SU-DHL-6 (cell line): ENCODE data around the gene LGALS9.
A peak's percentile ranks its signal among the peaks of the same experiment; 100 is the strongest.

Experiments
- H2AFZ ChIP-seq: fragments of 200-600 bp; sonication (generic); 2 replicates; pipeline ENCODE4 v1.6.1; 2014; ENCODE audit warnings: low read depth, mild to moderate bottlenecking, moderate library complexity, mixed read lengths, antibody characterized with exemption, low read length; ENCODE audit not compliant: severe bottlenecking
- H3F3A ChIP-seq: fragments of 200-600 bp; shearing (Covaris generic); 2 replicates; pipeline ENCODE4 v1.6.0; 2016; ENCODE audit warnings: antibody characterized with exemption, mild to moderate bottlenecking; ENCODE audit not compliant: insufficient read depth
- H3K27ac ChIP-seq: fragments of 200-600 bp; sonication (generic); 2 replicates; pipeline ENCODE4 v1.5.1; 2016; ENCODE audit warnings: low read depth, mild to moderate bottlenecking, low read length, moderate library complexity, mixed read lengths
- H3K27me3 ChIP-seq: fragments of 200-600 bp; sonication (generic), shearing (Covaris generic); 2 replicates; pipeline ENCODE4 v1.6.0; 2014; ENCODE audit warnings: mild to moderate bottlenecking, low read length
- H3K36me3 ChIP-seq: fragments of 200-600 bp; sonication (generic); 2 replicates; pipeline ENCODE4 v1.6.1; 2014; ENCODE audit warnings: mild to moderate bottlenecking, low read length, mixed read lengths
- H3K4me2 ChIP-seq: fragments of 300-600, 200-600 bp; shearing (Covaris generic), sonication (generic); 2 replicates; pipeline ENCODE4 v1.6.0; 2014; ENCODE audit warnings: low read length, low read depth, mild to moderate bottlenecking; ENCODE audit not compliant: poor library complexity, severe bottlenecking
- H3K4me3 ChIP-seq: fragments of 200-600 bp; sonication (generic); 2 replicates; pipeline ENCODE4 v1.5.1; 2014; ENCODE audit warnings: antibody characterized with exemption, low read length, mild to moderate bottlenecking, mixed read lengths; ENCODE audit not compliant: insufficient read depth, poor library complexity, severe bottlenecking
- H3K79me2 ChIP-seq: fragments of 200-600 bp; sonication (generic); 2 replicates; pipeline ENCODE4 v1.6.1; 2014; ENCODE audit warnings: mild to moderate bottlenecking, low read length, moderate library complexity; ENCODE audit not compliant: insufficient read depth
- H3K9ac ChIP-seq: fragments of 200-600 bp; sonication (generic); 2 replicates; pipeline ENCODE4 v1.7.0; 2014; ENCODE audit warnings: mild to moderate bottlenecking, low read length
- H3K9me2 ChIP-seq: fragments of 200-600 bp; sonication (generic); replicated peaks from 2 replicates; pipeline ENCODE4 v1.6.1; 2014; ENCODE audit warnings: low read length; ENCODE audit not compliant: insufficient read depth
- H3K9me3 ChIP-seq: fragments of 200-600 bp; sonication (generic); 2 replicates; pipeline ENCODE4 v1.6.1; 2014; ENCODE audit warnings: low read length, mixed read lengths; ENCODE audit not compliant: insufficient read depth
- H4K20me1 ChIP-seq: fragments of 200-600 bp; sonication (generic); 2 replicates; pipeline ENCODE4 v1.6.1; 2014; ENCODE audit warnings: low read depth, mild to moderate bottlenecking, antibody characterized with exemption, low read length, moderate library complexity, mixed read lengths
- EZH2phosphoT487 ChIP-seq: fragments of 200-600 bp; sonication (generic), shearing (Covaris generic); conservative IDR thresholded peaks from 2 replicates; pipeline ENCODE4 v1.6.1; 2018; ENCODE audit warnings: mild to moderate bottlenecking, antibody characterized with exemption, low read length, moderate library complexity, mixed read lengths
- TF ChIP-seq, protein P1 (sequence below): fragments of 200-600 bp; sonication (generic); IDR thresholded peaks from one replicate; pipeline ENCODE4 v1.5.1; 2017; ENCODE audit warnings: antibody characterized with exemption, mild to moderate bottlenecking, low read length, moderate library complexity; ENCODE audit not compliant: insufficient read depth, poor library complexity, severe bottlenecking

LGALS9 gene

DNA sequence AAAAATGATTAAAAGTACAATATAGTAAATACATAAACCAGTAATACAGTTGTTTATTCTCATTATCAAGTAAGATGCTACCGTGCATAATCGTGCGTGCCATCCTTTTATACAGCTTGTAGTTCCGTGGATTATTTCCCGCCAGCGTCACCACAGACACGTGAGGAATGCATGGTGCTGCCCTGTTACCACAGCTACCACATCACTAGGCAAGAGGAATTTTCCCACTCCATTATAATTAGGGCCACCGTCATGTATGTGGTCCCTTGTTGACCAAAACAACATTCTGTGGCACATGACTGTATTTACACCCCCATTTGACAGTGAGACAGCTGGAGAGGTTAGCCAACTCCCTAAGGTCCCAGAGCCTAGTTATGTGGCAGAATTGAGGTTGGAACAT is 30.5 kb upstream of the LGALS9 start:
- Histone ChIP-seq H3K4me2 (no peak overlapping the region), H4K20me1 (no peaks in the 10 kb centered on the region), H3F3A (no peaks in the 10 kb centered on the region), H3K9ac (no peak overlapping the region), H2AFZ (no peak overlapping the region), H3K27me3 (no peaks in the 10 kb centered on the region), H3K9me3 (no peaks in the 10 kb centered on the region), H3K27ac (no peak overlapping the region), H3K4me3 (no peak overlapping the region), H3K36me3 (no peaks in the 10 kb centered on the region), H3K79me2 (no peaks in the 10 kb centered on the region), H3K9me2 (no peaks in the 10 kb centered on the region)
- TF ChIP-seq, protein P1, sequence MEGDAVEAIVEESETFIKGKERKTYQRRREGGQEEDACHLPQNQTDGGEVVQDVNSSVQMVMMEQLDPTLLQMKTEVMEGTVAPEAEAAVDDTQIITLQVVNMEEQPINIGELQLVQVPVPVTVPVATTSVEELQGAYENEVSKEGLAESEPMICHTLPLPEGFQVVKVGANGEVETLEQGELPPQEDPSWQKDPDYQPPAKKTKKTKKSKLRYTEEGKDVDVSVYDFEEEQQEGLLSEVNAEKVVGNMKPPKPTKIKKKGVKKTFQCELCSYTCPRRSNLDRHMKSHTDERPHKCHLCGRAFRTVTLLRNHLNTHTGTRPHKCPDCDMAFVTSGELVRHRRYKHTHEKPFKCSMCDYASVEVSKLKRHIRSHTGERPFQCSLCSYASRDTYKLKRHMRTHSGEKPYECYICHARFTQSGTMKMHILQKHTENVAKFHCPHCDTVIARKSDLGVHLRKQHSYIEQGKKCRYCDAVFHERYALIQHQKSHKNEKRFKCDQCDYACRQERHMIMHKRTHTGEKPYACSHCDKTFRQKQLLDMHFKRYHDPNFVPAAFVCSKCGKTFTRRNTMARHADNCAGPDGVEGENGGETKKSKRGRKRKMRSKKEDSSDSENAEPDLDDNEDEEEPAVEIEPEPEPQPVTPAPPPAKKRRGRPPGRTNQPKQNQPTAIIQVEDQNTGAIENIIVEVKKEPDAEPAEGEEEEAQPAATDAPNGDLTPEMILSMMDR = no peak
- TF ChIP-seq EZH2phosphoT487 = no peak

DNA sequence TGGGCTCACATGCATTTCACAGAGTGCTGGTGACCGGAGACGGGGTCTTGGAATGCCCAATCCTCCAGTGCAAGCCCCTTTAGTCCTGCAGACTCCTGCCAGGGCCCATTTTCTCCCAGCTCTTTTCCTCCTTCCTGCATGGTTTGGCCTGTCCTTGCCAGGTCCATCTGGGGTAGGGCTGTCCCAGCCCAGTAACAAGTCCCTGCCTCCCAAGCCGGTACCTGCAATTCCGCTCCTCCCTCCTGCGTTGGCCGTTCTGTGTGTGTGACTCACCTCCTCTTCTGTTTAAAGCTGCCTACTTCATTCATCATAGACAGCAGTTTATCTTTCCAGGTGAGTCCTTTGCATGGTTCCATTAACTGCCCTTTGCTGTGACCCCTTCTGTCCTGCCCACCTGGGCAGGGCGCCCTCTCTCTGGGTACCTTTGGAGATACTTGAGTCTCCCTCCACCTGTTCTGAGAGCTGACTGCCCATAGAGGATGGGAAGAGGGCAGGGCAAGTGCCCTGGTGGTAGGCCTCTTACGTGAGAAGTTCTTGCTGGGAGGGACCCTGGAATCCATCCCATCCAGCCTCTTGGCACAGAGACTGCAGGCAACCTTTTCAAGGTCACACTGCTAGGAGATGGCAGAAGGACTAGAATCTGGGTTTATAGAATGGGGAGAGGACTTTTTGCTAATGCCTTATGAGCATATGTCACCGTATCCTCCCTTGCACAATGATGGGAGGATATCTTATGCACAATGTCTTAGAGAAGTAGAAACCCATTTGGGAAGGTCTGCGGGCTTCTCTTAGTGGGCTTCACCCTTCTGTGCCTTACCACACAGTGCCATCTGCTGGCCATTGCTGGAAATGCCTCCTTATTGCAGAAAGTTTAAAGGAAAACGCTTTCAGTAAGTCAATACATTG is 29.7 kb upstream of the LGALS9 start:
- Histone ChIP-seq H3K27ac (no peak overlapping the region), H3K9me2 (no peaks in the 10 kb centered on the region)

DNA sequence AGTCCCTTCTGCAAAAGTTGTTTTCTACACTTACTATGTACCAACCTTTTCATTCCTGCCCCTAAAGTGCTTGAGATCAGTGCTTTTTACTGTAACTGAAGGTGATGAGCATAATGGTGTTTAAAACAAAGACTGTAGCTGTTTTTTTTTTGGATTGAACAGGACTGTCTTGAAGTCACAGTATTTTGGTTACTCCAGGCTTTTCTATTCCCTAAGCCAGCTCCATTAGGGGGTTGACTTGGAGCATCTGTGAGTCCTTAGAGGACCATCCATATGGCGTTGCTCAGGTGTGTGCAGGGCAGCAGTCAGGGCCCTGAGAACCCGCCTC is 29.0 kb upstream of the LGALS9 start:
- H3K27ac ChIP-seq = no peak overlapping the region
- no peak overlapping the region for H3K4me2 ChIP-seq
- no peak overlapping the region for H3K9ac ChIP-seq
- no peaks in the 10 kb centered on the region for H3K79me2 ChIP-seq
- no peaks in the 10 kb centered on the region for H3K9me2 ChIP-seq
- H4K20me1 ChIP-seq = no peaks in the 10 kb centered on the region
- H2AFZ ChIP-seq = no peak overlapping the region
- TF ChIP-seq, protein P1 = no peak
- no peaks in the 10 kb centered on the region for H3K9me3 ChIP-seq
- H3K27me3 ChIP-seq = no peaks in the 10 kb centered on the region
- H3K4me3 ChIP-seq = no peak overlapping the region
- no peaks in the 10 kb centered on the region for H3K36me3 ChIP-seq
- H3F3A ChIP-seq = no peaks in the 10 kb centered on the region

More for the DNA sequence above, 29.7 kb upstream of the LGALS9 start:
- Histone ChIP-seq H3K36me3 (no peaks in the 10 kb centered on the region), H3K9ac (no peak overlapping the region), H4K20me1 (no peaks in the 10 kb centered on the region), H3K27me3 (no peaks in the 10 kb centered on the region), H3K79me2 (no peaks in the 10 kb centered on the region), H3K4me2 (no peak overlapping the region), H2AFZ (no peak overlapping the region), H3F3A (no peaks in the 10 kb centered on the region), H3K4me3 (no peak overlapping the region), H3K9me3 (no peaks in the 10 kb centered on the region)
- TF ChIP-seq, protein P1 = peak; percentile 61
- no peak for TF ChIP-seq EZH2phosphoT487
